Adrenal gland (tissue), 12 donors: ENCODE results near the gene NLGN2. TPM values are rescaled to one million over a fixed set of nuclear protein-coding genes. Genes with fewer than 3 reads are reported as not detected.

Source experiments
- DNase-seq, 7 donors: peaks; one replicate each; pipeline ENCODE4 v3.0.0-alpha.2; 2019 to 2020
- H3K27ac ChIP-seq, 5 donors: fragments of 200-600 bp; sonication (generic) in 4 of 5; 1 replicate in 3 of 5; 2 replicates in 2 of 5; pipeline versions ENCODE4 v1.5.1 to v1.8.0; 2016 to 2020; ENCODE audit warnings: mild to moderate bottlenecking in 1 of 5
- H3K27me3 ChIP-seq: fragments of 200-600 bp; 2 replicates; pipeline ENCODE4 v1.8.0; 2021
- H3K36me3 ChIP-seq, 2 donors: fragments of 200-600 bp; replicated peaks in 1 of 2; 1 replicate in 1 of 2; 2 replicates in 1 of 2; pipeline versions ENCODE4 v1.5.1 to v1.8.0; 2018 to 2022
- H3K4me1 ChIP-seq, 2 donors: fragments of 200-600 bp; replicated peaks in 1 of 2; 1 replicate in 1 of 2; 2 replicates in 1 of 2; pipeline versions ENCODE4 v1.5.1 to v1.8.0; 2018 to 2021
- H3K4me3 ChIP-seq, 4 donors: fragments of 200-600 bp; sonication (generic) in 3 of 4; one replicate each; pipeline ENCODE4 v1.5.1; 2016 to 2018
- H3K9me3 ChIP-seq, 3 donors: fragments of 200-600 bp; sonication (generic) in 1 of 3; replicated peaks in 1 of 3; 1 replicate in 2 of 3; 2 replicates in 1 of 3; pipeline versions ENCODE4 v1.5.1 to v1.8.0; 2016 to 2021
- CTCF ChIP-seq, 6 experiments: fragments of 450-650 bp in 4 of 6; fragments of 200-600 bp in 2 of 6; sonication (generic) in 1 of 6; IDR thresholded peaks; 1 replicate in 5 of 6; 2 replicates in 1 of 6; pipeline versions ENCODE4 v1.5.1 to v1.8.0; 2016 to 2021; ENCODE audit warnings: antibody characterized with exemption in 6 of 6, mild to moderate bottlenecking in 2 of 6, moderate library complexity in 1 of 6
- POLR2A ChIP-seq, 2 donors: fragments of 450-650 bp; IDR thresholded peaks; one replicate each; pipeline ENCODE4 v1.6.1; 2017; ENCODE audit warnings: antibody characterized with exemption in 2 of 2, mild to moderate bottlenecking in 2 of 2, moderate library complexity in 1 of 2
- WGBS, 4 donors: extraction: QIAGEN DNeasy Blood & Tissue Kit in 2 of 4; methylation state at CpG; one replicate each; pipeline versions ENCODE4 v1.1.5 to v1.1.7; 2013 to 2017; 5-methylcytosine and 5-hydroxymethylcytosine counted together
- intact Hi-C, 2 donors: fragments of 100-400 bp; cut with DNase I; formaldehyde crosslinking; loops; one replicate each; pipeline versions ENCODE4 v1.14.1 to v1.15.0; 2022 to 2023
- polyA plus RNA-seq, 3 donors: library from polyadenylated mRNA; stranded (reverse); fragments of 200-250 nt in 2 of 3; fragments of 350-450 nt in 1 of 3; fragmentation: Illumina TruSeq in 1 of 3; extraction: RNeasy Lipid Tissue Mini Kit (QIAGEN cat#74804) in 1 of 3; gene quantifications; one replicate each; pipeline ENCODE4 v1.2.3, GENCODE V29; 2013 to 2014
- total RNA-seq, 9 donors: library from RNA; depleted of rRNA in 4 of 9; stranded (reverse); fragments of >200 nt in 4 of 9; fragments of 120-200 nt in 1 of 9; fragmentation: NEBNext Ultra II Directional in 1 of 9; extraction: Animal tissue kit (Norgen Biotek cat#: 25700) in 1 of 9; gene quantifications; one replicate each; pipeline versions ENCODE4 v1.1.0 to v1.2.4, GENCODE V29; 2013 to 2023
- donor health status: healthy with polysubstance abuse.
- donor health status: Bipolar disorder and iron deficiency.
- donor health status: DM: yes; HTN: yes; CAD: no.
- donor health status: DM: no; HTN: no; CAD: no.
- donor health status: DM: no; HTN: no; CAD: no.
- donor health status: DM: yes; HTN: yes; CAD: no.

NLGN2 gene
- total and polyA plus RNA-seq, 12 donors, result 2.8 to 44.6 (median 16.6) TPM

- intact Hi-C loops, result no loop called here
- Histone ChIP-seq H3K36me3 (no peaks in the 10 kb centered on the region), H3K4me1 (peaks cover 26 to 34% of the 10 kb centered on the region in 2 donors), H3K9me3 (no peaks in the 10 kb centered on the region), H3K4me3 (peak within 1 kb of the TSS in 2 of 4 donors; percentile 35 to 46), H3K27me3 (no peaks in the 10 kb centered on the region), H3K27ac (peak within 1 kb of the TSS; percentile 59 to 91 (median 86))
- 0 to 5% (median 2%) methylated on average over 7 to 51 of the region's 51 CpGs for WGBS, 4 donors
- peak in 3 of 6 experiments; percentile 22 to 40 (median 33) for TF ChIP-seq CTCF (IDR thresholded peaks at IDR 0.05)
- TF ChIP-seq POLR2A (IDR thresholded peaks at IDR 0.05), result peak; percentile 33 to 66
- peak; percentile 92 to 98 (median 95) for DNase-seq
Observed at GRCh38 chr17:7444682-7445618, 37.3 kb downstream of the NLGN2 start, which contains the start of gene CHRNB1. Gene CHRNB1 (plus strand): TSS chr17:7445061. CDS start chr17:7445128, 67 bp downstream.

GRCh38 chr17:7445619-7445968 lies 37.9 kb downstream of the NLGN2 start:
- DNase-seq, result no peak
- no peaks in the 10 kb centered on the region for H3K27me3 ChIP-seq
- no peaks in the 10 kb centered on the region for H3K9me3 ChIP-seq
- H3K4me1 ChIP-seq, result peaks cover 23 to 28% of the 10 kb centered on the region in 2 donors
- intact Hi-C loops, result no loop called here
- WGBS, 4 donors, result 4 to 14% (median 9%) methylated on average over 15 to 16 of the region's 16 CpGs
- H3K4me3 ChIP-seq, result peak overlapping the region in 2 of 4 donors; percentile 35 to 46
- no peak for TF ChIP-seq POLR2A (IDR thresholded peaks at IDR 0.05)
- no peak for TF ChIP-seq CTCF (IDR thresholded peaks at IDR 0.05)
- no peaks in the 10 kb centered on the region for H3K36me3 ChIP-seq
- H3K27ac ChIP-seq, result peak overlapping the region; percentile 59 to 91 (median 86)

- H3K4me1 ChIP-seq, result peaks cover 17 to 21% of the 10 kb centered on the region in 2 donors
- H3K27me3 ChIP-seq, result no peaks in the 10 kb centered on the region
- H3K27ac ChIP-seq, result no peak overlapping the region
- no peak for TF ChIP-seq POLR2A (IDR thresholded peaks at IDR 0.05)
- no peak for TF ChIP-seq CTCF (IDR thresholded peaks at IDR 0.05)
- no peak overlapping the region for H3K4me3 ChIP-seq
- H3K9me3 ChIP-seq, result no peaks in the 10 kb centered on the region
- intact Hi-C loops, result no loop called here
- 88 to 95% (median 93%) methylated on average over 7 of the region's 7 CpGs for WGBS, 4 donors
- no peaks in the 10 kb centered on the region for H3K36me3 ChIP-seq
- DNase-seq, result no peak
Observed at GRCh38 chr17:7448461-7448860, 40.8 kb downstream of the NLGN2 start.

- TF ChIP-seq POLR2A (IDR thresholded peaks at IDR 0.05) (no peak), CTCF (IDR thresholded peaks at IDR 0.05) (no peak)
- no peak overlapping the region for H3K4me3 ChIP-seq
- H3K9me3 ChIP-seq, result no peaks in the 10 kb centered on the region
- H3K4me1 ChIP-seq, result no peaks in the 10 kb centered on the region
- peaks cover 0 to 29% of the 10 kb centered on the region in 2 donors for H3K36me3 ChIP-seq
- intact Hi-C loops, result no loop called here
- peak overlapping the region in 2 of 5 donors; percentile 49 to 61 for H3K27ac ChIP-seq
- WGBS, 4 donors, result 63 to 76% (median 72%) methylated on average over 3 of the region's 3 CpGs
- H3K27me3 ChIP-seq, result no peaks in the 10 kb centered on the region
- no peak for DNase-seq
Observed at GRCh38 chr17:7459961-7460545, 52.4 kb downstream of the NLGN2 start.
